ENCODE measurements around the gene SSC5D.

The SSC5D gene

GRCh38 chr19:55461259-55461973 lies 26.8 kb upstream of the SSC5D start, which contains the start of gene ISOC2:
Gene ISOC2, minus strand, starts transcription at chr19:55461642. Its CDS starts 5,156 bp downstream, at chr19:55456486.
- no peak for TF ChIP-seq ZNF274 (IDR thresholded peaks at IDR 0.05; ENCODE audit: low read depth, low read length)
- peak within 1 kb of the TSS; percentile 79 for H3K4me3 ChIP-seq (ENCODE audit: low read length)

GRCh38 chr19:55461974-55462626 lies 26.1 kb upstream of the SSC5D start:
- no peak for TF ChIP-seq ZNF274 (IDR thresholded peaks at IDR 0.05; ENCODE audit: low read depth, low read length)
- H3K4me3 ChIP-seq (ENCODE audit: low read length), result peak overlapping the region; percentile 69; the same call in 1 of the 2 replicates

DNA sequence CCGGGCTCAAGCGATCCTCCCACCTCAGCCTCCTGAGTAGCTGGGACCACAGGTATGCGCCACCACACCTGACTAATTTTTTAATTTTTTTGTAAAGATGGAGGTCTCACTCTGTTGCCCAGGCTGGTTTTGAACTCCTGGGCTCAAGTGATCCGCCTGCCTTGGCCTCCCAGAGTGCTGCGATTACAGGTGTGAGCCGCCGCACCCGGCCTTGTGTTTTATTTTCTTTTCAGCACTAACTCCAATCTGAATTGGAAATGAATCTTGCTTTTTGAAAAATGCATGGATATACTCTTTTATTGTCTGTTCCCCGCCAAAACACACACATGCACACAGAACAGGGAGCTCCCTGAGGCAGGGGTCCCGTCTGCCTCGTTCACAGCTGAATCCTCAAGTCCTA lies 25.5 kb upstream of the SSC5D start:
- no peak for TF ChIP-seq ZNF274 (IDR thresholded peaks at IDR 0.05; ENCODE audit: low read depth, low read length)
- H3K4me3 ChIP-seq (ENCODE audit: low read length), result no peak overlapping the region

GRCh38 chr19:55463583-55464031 lies 24.6 kb upstream of the SSC5D start:
- H3K4me3 ChIP-seq (ENCODE audit: low read length), result no peak overlapping the region
- TF ChIP-seq ZNF274 (IDR thresholded peaks at IDR 0.05; ENCODE audit: low read depth, low read length), result no peak

DNA sequence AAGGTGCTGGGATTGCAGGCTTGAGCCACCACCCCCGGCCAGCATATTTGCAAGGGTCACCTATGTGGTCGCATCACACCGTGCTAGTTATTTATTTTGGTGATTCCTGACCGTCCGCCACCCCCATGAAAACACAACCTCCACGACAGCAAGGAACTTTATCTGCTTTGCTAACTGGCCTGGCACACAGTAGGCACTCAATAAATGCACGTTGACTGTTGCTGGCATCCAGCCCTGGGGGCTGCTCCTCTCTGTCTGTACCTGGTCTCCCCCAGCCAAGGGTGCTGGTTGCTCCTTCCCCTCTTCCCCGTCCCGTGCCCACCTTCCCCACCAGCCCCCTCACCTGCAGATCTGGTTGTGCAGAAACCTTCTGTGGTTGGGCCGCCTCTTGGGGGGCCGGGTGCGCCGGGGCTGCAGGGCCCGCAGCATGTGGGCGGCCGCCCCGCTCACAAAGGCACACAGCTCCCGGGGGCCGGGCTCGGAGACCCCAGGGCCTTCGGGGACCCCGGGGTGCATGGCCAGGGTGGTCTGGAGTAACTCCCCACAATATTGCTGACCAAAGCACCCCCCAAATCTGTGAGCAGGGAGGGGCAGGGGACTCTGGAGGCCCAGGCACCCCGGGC lies 24.1 kb upstream of the SSC5D start:
- no peak overlapping the region for H3K4me3 ChIP-seq (ENCODE audit: low read length)
- TF ChIP-seq ZNF274 (IDR thresholded peaks at IDR 0.05; ENCODE audit: low read depth, low read length), result no peak

- no peak for TF ChIP-seq ZNF274 (IDR thresholded peaks at IDR 0.05; ENCODE audit: low read depth, low read length)
- no peak within 1 kb of the TSS for H3K4me3 ChIP-seq (ENCODE audit: low read length)
These were observed 23.6 kb upstream of the SSC5D start, which contains the start of gene C19orf85 for GRCh38 chr19:55464662-55465054. Gene C19orf85, minus strand, starts transcription at chr19:55464751. Its CDS starts 197 bp downstream, at chr19:55464554.

- no peak for TF ChIP-seq ZNF274 (IDR thresholded peaks at IDR 0.05; ENCODE audit: low read depth, low read length)
- H3K4me3 ChIP-seq (ENCODE audit: low read length), result no peak overlapping the region
These were observed 22.6 kb upstream of the SSC5D start for GRCh38 chr19:55465460-55466240.

GRCh38 chr19:55466241-55466614 lies 22.0 kb upstream of the SSC5D start:
- TF ChIP-seq ZNF274 (IDR thresholded peaks at IDR 0.05; ENCODE audit: low read depth, low read length), result no peak
- no peak overlapping the region for H3K4me3 ChIP-seq (ENCODE audit: low read length)

- no peak overlapping the region for H3K4me3 ChIP-seq (ENCODE audit: low read length)
- no peak for TF ChIP-seq ZNF274 (IDR thresholded peaks at IDR 0.05; ENCODE audit: low read depth, low read length)
These were observed 20.8 kb upstream of the SSC5D start for GRCh38 chr19:55467236-55468053.

GRCh38 chr19:55468054-55468393 lies 20.2 kb upstream of the SSC5D start:
- H3K4me3 ChIP-seq (ENCODE audit: low read length), result no peak overlapping the region
- no peak for TF ChIP-seq ZNF274 (IDR thresholded peaks at IDR 0.05; ENCODE audit: low read depth, low read length)

GRCh38 chr19:55471266-55471665 lies 17.0 kb upstream of the SSC5D start:
- no peak overlapping the region for H3K4me3 ChIP-seq (ENCODE audit: low read length)
- no peak for TF ChIP-seq ZNF274 (IDR thresholded peaks at IDR 0.05; ENCODE audit: low read depth, low read length)

DNA sequence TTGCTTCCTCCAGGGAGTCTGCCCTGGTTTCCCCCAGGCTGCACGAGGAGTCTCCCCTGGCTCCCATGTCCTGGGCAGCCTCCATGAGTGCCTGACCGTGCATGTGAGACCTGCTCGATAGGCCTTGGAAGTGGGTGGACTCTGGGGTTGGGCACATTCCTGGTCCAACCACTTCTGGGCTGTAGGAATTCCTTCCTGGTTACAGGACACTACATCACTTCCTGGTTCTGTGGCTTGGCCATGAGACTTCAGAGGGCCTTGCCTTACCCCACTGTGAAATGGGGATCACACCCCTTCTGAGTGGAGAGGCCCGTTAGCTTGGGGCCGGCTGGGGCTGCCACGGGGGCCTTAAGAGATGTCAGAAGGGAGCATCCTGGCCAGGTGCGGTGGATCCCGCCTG lies 15.8 kb upstream of the SSC5D start:
- no peak overlapping the region for H3K4me3 ChIP-seq (ENCODE audit: low read length)
- no peak for TF ChIP-seq ZNF274 (IDR thresholded peaks at IDR 0.05; ENCODE audit: low read depth, low read length)

GRCh38 chr19:55473225-55474012 lies 14.8 kb upstream of the SSC5D start:
- TF ChIP-seq ZNF274 (IDR thresholded peaks at IDR 0.05; ENCODE audit: low read depth, low read length), result no peak
- H3K4me3 ChIP-seq (ENCODE audit: low read length), result no peak overlapping the region
